H1 (cell line): Measurements from ENCODE around the gene DLG5. TPM values are rescaled to one million over a fixed set of nuclear protein-coding genes. Genes with fewer than 3 reads are reported as not detected.

Source experiments
- CTCF ChIA-PET: fragments of 300-600 bp; sonication (Branson Sonifier 250); formaldehyde crosslinking; loops from one replicate; lab custom pipeline; 2021; ENCODE audit not compliant: partially characterized antibody; lab: Charles Lee
- POLR2A ChIA-PET: fragments of 300-600 bp; sonication (Branson Sonifier 250); formaldehyde crosslinking; loops from one replicate; lab custom pipeline; 2021; ENCODE audit warnings: inconsistent platforms; ENCODE audit not compliant: partially characterized antibody; lab: Charles Lee
- DNase-seq, 2 experiments: peaks; one replicate each; pipeline versions ENCODE4 v3.0.0 to v3.0.0-alpha.2; 2010 to 2022; ENCODE audit warnings: low spot score in 2 of 2, low read depth in 1 of 2, mixed read lengths in 1 of 2
- FAIRE-seq: peaks from 2 replicates; lab custom pipeline; 2011; peaks lifted over from hg19 to GRCh38; lab: Jason Lieb, UNC
- H2AFZ ChIP-seq: 2 replicates; pipeline ENCODE4 v1.8.1; 2012; ENCODE audit warnings: low read length, inconsistent platforms
- H2AK5ac ChIP-seq: 2 replicates; pipeline ENCODE4 v1.6.1; 2013; ENCODE audit warnings: low read depth, low read length
- H2BK120ac ChIP-seq: replicated peaks from 2 replicates; pipeline ENCODE3; 2013; ENCODE audit warnings: low read depth, low read length, inconsistent platforms
- H2BK12ac ChIP-seq: 2 replicates; pipeline ENCODE4 v1.6.1; 2013; ENCODE audit warnings: low read depth, low read length
- H2BK15ac ChIP-seq: 2 replicates; pipeline ENCODE4 v1.6.1; 2013; ENCODE audit warnings: low read length
- H2BK20ac ChIP-seq: 2 replicates; pipeline ENCODE4 v1.6.1; 2013; ENCODE audit warnings: low read length
- H2BK5ac ChIP-seq: 2 replicates; pipeline ENCODE4 v1.6.1; 2013; ENCODE audit warnings: low read depth, low read length
- H3K14ac ChIP-seq: 2 replicates; pipeline ENCODE4 v1.6.1; 2013; ENCODE audit warnings: inconsistent platforms; ENCODE audit not compliant: insufficient read length
- H3K18ac ChIP-seq: 2 replicates; pipeline ENCODE4 v1.6.1; 2013; ENCODE audit warnings: low read length; ENCODE audit errors: extremely low read depth
- H3K23ac ChIP-seq: 2 replicates; pipeline ENCODE4 v1.6.1; 2013; ENCODE audit warnings: inconsistent platforms; ENCODE audit not compliant: insufficient read length
- H3K23me2 ChIP-seq: 2 replicates; pipeline ENCODE4 v1.6.1; 2013; ENCODE audit warnings: low read depth, low read length
- H3K27ac ChIP-seq: 2 replicates; pipeline ENCODE4 v1.6.1; 2011; ENCODE audit warnings: low read depth, low read length, inconsistent platforms
- H3K27me3 ChIP-seq, 4 experiments: replicated peaks in 1 of 4; 1 replicate in 1 of 4; 2 replicates in 3 of 4; pipeline versions ENCODE4 v1.6.1 to v1.8.1; 2011 to 2013; ENCODE audit warnings: low read length in 3 of 4, mild to moderate bottlenecking in 3 of 4, inconsistent platforms in 2 of 4, mixed read lengths in 2 of 4, moderate library complexity in 1 of 4; ENCODE audit not compliant: control insufficient read depth in 3 of 4, insufficient read depth in 3 of 4; ENCODE audit errors: extremely low read depth in 1 of 4
- H3K36me3 ChIP-seq, 4 experiments: 2 replicates each; pipeline versions ENCODE4 v1.6.1 to v1.8.1; 2011 to 2013; ENCODE audit warnings: mild to moderate bottlenecking in 4 of 4, low read length in 3 of 4, moderate library complexity in 2 of 4, control low read depth in 1 of 4, inconsistent platforms in 1 of 4; ENCODE audit not compliant: insufficient read depth in 4 of 4, control insufficient read depth in 2 of 4
- H3K4ac ChIP-seq: replicated peaks from 2 replicates; pipeline ENCODE3; 2013; ENCODE audit warnings: low read length, low read depth, mixed read lengths, inconsistent platforms; ENCODE audit not compliant: insufficient read length
- H3K4me1 ChIP-seq, 4 experiments: replicated peaks in 1 of 4; 1 replicate in 1 of 4; 2 replicates in 3 of 4; pipeline versions ENCODE4 v1.6.1 to v1.8.1; 2011 to 2013; ENCODE audit warnings: low read length in 3 of 4, inconsistent platforms in 2 of 4, mixed read lengths in 1 of 4; ENCODE audit not compliant: insufficient read depth in 4 of 4, control insufficient read depth in 3 of 4
- H3K4me2 ChIP-seq, 2 experiments: 2 replicates each; pipeline versions ENCODE4 v1.6.1 to v1.8.1; 2011 to 2013; ENCODE audit warnings: low read depth in 2 of 2, low read length in 2 of 2, control low read depth in 1 of 2, inconsistent platforms in 1 of 2, mild to moderate bottlenecking in 1 of 2; ENCODE audit not compliant: insufficient read depth in 1 of 2
- H3K4me3 ChIP-seq, 4 experiments: fragments of 200-600, 300-600 bp in 1 of 4; sonication (generic), shearing (Covaris generic), sonication (Bioruptor Twin) in 1 of 4; 2 replicates each; pipeline versions ENCODE4 v1.5.1 to v1.8.1; 2011 to 2016; ENCODE audit warnings: low read length in 4 of 4, low read depth in 3 of 4, control low read depth in 2 of 4, inconsistent platforms in 2 of 4, mild to moderate bottlenecking in 2 of 4, mixed read lengths in 1 of 4, moderate library complexity in 1 of 4; ENCODE audit not compliant: insufficient read depth in 2 of 4; ENCODE audit errors: extremely low read depth in 1 of 4
- H3K56ac ChIP-seq: replicated peaks from 2 replicates; pipeline ENCODE3; 2013; ENCODE audit warnings: low read depth, mild to moderate bottlenecking, mixed read lengths, low read length, inconsistent platforms; ENCODE audit not compliant: insufficient read length
- H3K79me1 ChIP-seq: 2 replicates; pipeline ENCODE4 v1.6.1; 2013; ENCODE audit warnings: low read depth, low read length, control low read depth
- H3K79me2 ChIP-seq, 2 experiments: 2 replicates each; pipeline versions ENCODE4 v1.6.1 to v1.8.1; 2012 to 2013; ENCODE audit warnings: low read length in 2 of 2, mild to moderate bottlenecking in 2 of 2, inconsistent platforms in 1 of 2; ENCODE audit not compliant: insufficient read depth in 2 of 2, control insufficient read depth in 1 of 2
- H3K9ac ChIP-seq, 4 experiments: replicated peaks in 1 of 4; 1 replicate in 1 of 4; 2 replicates in 3 of 4; pipeline versions ENCODE4 v1.6.1 to v1.8.1; 2011 to 2013; ENCODE audit warnings: low read depth in 3 of 4, low read length in 3 of 4, control low read depth in 2 of 4, mild to moderate bottlenecking in 2 of 4, moderate library complexity in 2 of 4, inconsistent platforms in 1 of 4; ENCODE audit errors: extremely low read depth in 1 of 4
- H3K9me3 ChIP-seq, 2 experiments: 2 replicates each; pipeline versions ENCODE4 v1.6.1 to v1.8.1; 2012 to 2013; ENCODE audit warnings: mild to moderate bottlenecking in 2 of 2, moderate library complexity in 2 of 2, control low read depth in 1 of 2, inconsistent platforms in 1 of 2, low read depth in 1 of 2, low read length in 1 of 2, mixed read lengths in 1 of 2; ENCODE audit not compliant: insufficient read depth in 2 of 2
- H4K20me1 ChIP-seq, 2 experiments: replicated peaks in 1 of 2; 2 replicates each; pipeline versions ENCODE3 to v1.8.1; 2011 to 2013; ENCODE audit warnings: inconsistent platforms in 2 of 2, low read length in 2 of 2, mild to moderate bottlenecking in 1 of 2; ENCODE audit not compliant: insufficient read depth in 2 of 2, control insufficient read depth in 1 of 2
- H4K5ac ChIP-seq: 2 replicates; pipeline ENCODE4 v1.6.1; 2013; ENCODE audit warnings: low read length, low read depth, mixed read lengths, inconsistent platforms; ENCODE audit not compliant: insufficient read length
- H4K8ac ChIP-seq: 2 replicates; pipeline ENCODE4 v1.8.0; 2013; ENCODE audit warnings: mild to moderate bottlenecking, moderate library complexity, low read length, inconsistent platforms; ENCODE audit not compliant: insufficient read depth; ENCODE audit errors: extremely low read depth
- H4K91ac ChIP-seq: replicated peaks from 2 replicates; pipeline ENCODE3; 2013; ENCODE audit warnings: low read length, mixed read lengths, inconsistent platforms; ENCODE audit not compliant: insufficient read length
- CHD2 ChIP-seq: IDR thresholded peaks from 2 replicates; pipeline ENCODE4 v1.6.1; 2012; ENCODE audit warnings: low read length, improper control_type of control experiment
- CTCF ChIP-seq, 3 experiments: IDR thresholded peaks; 1 replicate in 2 of 3; 2 replicates in 1 of 3; pipeline versions ENCODE4 v1.5.1 to v1.6.1; 2011; ENCODE audit warnings: low read length in 3 of 3, mild to moderate bottlenecking in 3 of 3, inconsistent platforms in 2 of 3, low read depth in 1 of 3, moderate library complexity in 1 of 3; ENCODE audit not compliant: insufficient read depth in 1 of 3; ENCODE audit errors: control extremely low read depth in 1 of 3
- GABPA ChIP-seq: IDR thresholded peaks from 2 replicates; pipeline ENCODE4 v1.6.1; 2011; ENCODE audit warnings: mild to moderate bottlenecking, low read length, moderate library complexity, borderline replicate concordance; ENCODE audit not compliant: insufficient read depth
- MAX ChIP-seq: IDR thresholded peaks from 2 replicates; pipeline ENCODE4 v1.6.1; 2012; ENCODE audit warnings: inconsistent platforms
- POLR2A ChIP-seq, 2 experiments: IDR thresholded peaks; 1 replicate in 1 of 2; 2 replicates in 1 of 2; pipeline ENCODE4 v1.6.1; 2011; ENCODE audit warnings: low read depth in 2 of 2, low read length in 2 of 2, mild to moderate bottlenecking in 2 of 2; ENCODE audit errors: control extremely low read depth in 1 of 2
- POU5F1 ChIP-seq: IDR thresholded peaks from 2 replicates; pipeline ENCODE4 v1.6.1; 2011; ENCODE audit warnings: low read depth, mild to moderate bottlenecking, low read length, moderate library complexity
- RAD21 ChIP-seq, 2 experiments: IDR thresholded peaks in 1 of 2; conservative IDR thresholded peaks in 1 of 2; 2 replicates each; pipeline ENCODE4 v1.6.1; 2011; ENCODE audit warnings: low read depth in 2 of 2, low read length in 2 of 2, improper control_type of control experiment in 1 of 2, inconsistent platforms in 1 of 2, mild to moderate bottlenecking in 1 of 2, moderate library complexity in 1 of 2
- SP1 ChIP-seq: IDR thresholded peaks from 2 replicates; pipeline ENCODE4 v1.6.1; 2011; ENCODE audit warnings: low read depth, low read length
- SUZ12 ChIP-seq: fragments of 200-600 bp; sonication (generic); IDR thresholded peaks from 2 replicates; pipeline ENCODE4 v1.6.1; 2012; ENCODE audit warnings: mild to moderate bottlenecking, inconsistent platforms, low read length, moderate library complexity, mixed read lengths
- WGBS, 2 experiments: shearing (Covaris generic) in 1 of 2; methylation state at CpG; one replicate each; pipeline versions ENCODE4 v1.1.6 to v1.1.7; 2013 to 2015; ENCODE audit warnings: low lambda C conversion rate in 2 of 2, mixed read lengths in 2 of 2, inconsistent platforms in 1 of 2, low coverage in 1 of 2, missing lambda C conversion rate in 1 of 2; ENCODE audit not compliant: insufficient replicate concordance in 2 of 2, insufficient coverage in 1 of 2, insufficient read length in 1 of 2; ENCODE audit errors: extremely low coverage in 1 of 2, missing lambda C conversion rate in 1 of 2; 5-methylcytosine and 5-hydroxymethylcytosine counted together
- polyA plus RNA-seq, 7 experiments: library from polyadenylated mRNA; depleted of rRNA in 3 of 7; stranded (reverse) in 5 of 7; unstranded in 2 of 7; fragments of >200 nt in 5 of 7; fragments of 200-250 nt in 2 of 7; gene quantifications; 1 replicate in 5 of 7; 2 replicates in 1 of 7; 4 replicates in 1 of 7; pipeline versions ENCODE4 v1.2.1 to v1.2.3, GENCODE V29; 2011 to 2013; ENCODE audit warnings: missing spikeins in 2 of 7, mixed read lengths in 2 of 7
- total RNA-seq: library from RNA; stranded (reverse); fragmentation: NEBNext Ultra II Directional; extraction: Animal tissue kit (Norgen Biotek cat#: 25700); gene quantifications from 2 replicates; pipeline ENCODE4 v1.2.1, GENCODE V29; 2021

The DLG5 gene
- total and polyA plus RNA-seq, 2 of the 8 experiments (the other 6 are each of a cell fraction or from before 2014, with no cell fraction given): 15.6 to 71.4 TPM

GRCh38 chr10:77892021-77892739 lies 34.4 kb downstream of the DLG5 start:
- Histone ChIP-seq H3K14ac (no peak overlapping the region), H2AFZ (no peak overlapping the region), H3K9me3 (no peaks in the 10 kb centered on the region), H4K91ac (no peak overlapping the region), H3K4me1 (peaks cover 18 to 46% (median 25%) of the 10 kb centered on the region in 4 experiments), H3K4me2 (no peak overlapping the region), H3K36me3 (no peaks in the 10 kb centered on the region), H4K5ac (no peak overlapping the region), H2BK20ac (no peak overlapping the region), H2BK12ac (no peak overlapping the region; the same call in 1 of the 2 replicates), H3K27me3 (no peaks in the 10 kb centered on the region), H3K4me3 (no peak overlapping the region), H3K79me2 (peaks cover 4 to 80% of the 10 kb centered on the region in 2 experiments; a peak in 3 of 4 replicates), H2BK15ac (no peak overlapping the region), H2BK5ac (0 out of 2 replicates have a peak overlapping the region, but pooled peaks have one; percentile 14), H3K9ac (no peak overlapping the region), H3K27ac (no peak overlapping the region), H3K23me2 (no peaks in the 10 kb centered on the region), H2BK120ac (no peak overlapping the region), H4K20me1 (peaks cover 5 to 7% of the 10 kb centered on the region in 2 experiments), H3K4ac (no peak overlapping the region), H3K79me1 (peaks cover 4% of the 10 kb centered on the region; the same call in 1 of the 2 replicates), H4K8ac (no peak overlapping the region; the same call in 1 of the 2 replicates), H3K23ac (no peak overlapping the region), H3K18ac (no peak overlapping the region), H3K56ac (no peak overlapping the region), H2AK5ac (no peak overlapping the region)
- ChIA-PET CTCF (interaction anchor here (0.6 to 9.7 kb wide), 22 partner anchors 8 to 540 kb away, joined by 3 to 169 read pairs (median 10); partner anchors contain the start of gene DLG5), POLR2A (interaction anchor here (0.6 to 0.8 kb wide), 3 partner anchors 33 to 145 kb away, joined by 3 to 5 read pairs (median 3); no protein-coding TSS in a partner anchor)
- DNase-seq (no peak), FAIRE-seq (no peak)
- WGBS, 2 experiments: 90% methylated on average over 8 of the region's 8 CpGs; no CpG with 5 or more reads in 1 of the 2 experiments
- TF ChIP-seq SP1: no peak
- no peak for TF ChIP-seq POU5F1
- no peak for TF ChIP-seq POLR2A (IDR thresholded peaks at IDR 0.05; ENCODE audit: control extremely low read depth in 1 of 2, low read depth in 2 of 2, low read length in 2 of 2)
- no peak for TF ChIP-seq RAD21 (IDR thresholded peaks at IDR 0.05 in 1 of 2, conservative IDR thresholded peaks at IDR 0.05 in 1 of 2; ENCODE audit: low read depth in 2 of 2, low read length in 2 of 2)
- TF ChIP-seq CTCF (IDR thresholded peaks at IDR 0.05; ENCODE audit: control extremely low read depth in 1 of 3, insufficient read depth in 1 of 3, low read depth in 1 of 3, low read length in 3 of 3): no peak
- TF ChIP-seq MAX: no peak
- no peak for TF ChIP-seq CHD2
- TF ChIP-seq GABPA: no peak
- no peak for TF ChIP-seq SUZ12
